Naive thymus-derived CD4-positive, alpha-beta T cell (primary cell): Measurements from ENCODE around the gene LRP1. TPM values are rescaled to one million over a fixed set of nuclear protein-coding genes. Genes with fewer than 3 reads are reported as not detected.
A peak's percentile ranks its signal among the peaks of the same experiment; 100 is the strongest.

Experiments used
- ATAC-seq: fragments of 150-1000 bp; cut with Tn5 transposase; 2 replicates; pipeline ENCODE4 v1.10.0; 2021; ENCODE audit warnings: mild to moderate bottlenecking, moderate library complexity
- CTCF ChIA-PET: fragments of 350-600 bp; sonication (Branson Sonifier 250); formaldehyde crosslinking; loops from one replicate; lab custom pipeline; 2021; ENCODE audit warnings: antibody characterized with exemption; lab: Charles Lee
- POLR2A ChIA-PET: fragments of 350-600 bp; sonication (Branson Sonifier 250); formaldehyde crosslinking; loops from one replicate; lab custom pipeline; 2021; ENCODE audit warnings: antibody characterized with exemption, inconsistent platforms; lab: Charles Lee
- DNase-seq, 9 donors: peaks; one replicate each; pipeline versions ENCODE4 v3.0.0 to v3.0.0-alpha.2; 2020 to 2022; ENCODE audit warnings: mixed read lengths in 1 of 9
- H3K27ac ChIP-seq: one replicate; pipeline ENCODE4 v1.7.0; 2013; ENCODE audit warnings: mild to moderate bottlenecking, low read depth, low read length, moderate library complexity
- H3K27me3 ChIP-seq, 2 donors: one replicate each; pipeline ENCODE4 v1.7.0; 2013; ENCODE audit warnings: low read length in 2 of 2, mild to moderate bottlenecking in 2 of 2, moderate library complexity in 2 of 2; ENCODE audit not compliant: control insufficient read depth in 2 of 2, insufficient read depth in 2 of 2
- H3K36me3 ChIP-seq, 3 experiments: 1 replicate in 2 of 3; 2 replicates in 1 of 3; pipeline ENCODE4 v1.7.0; 2013; ENCODE audit warnings: low read length in 3 of 3, mild to moderate bottlenecking in 3 of 3, moderate library complexity in 1 of 3; ENCODE audit not compliant: insufficient read depth in 3 of 3, control insufficient read depth in 2 of 3
- H3K4me1 ChIP-seq, 2 donors: one replicate each; pipeline ENCODE4 v1.7.0; 2013; ENCODE audit warnings: low read length in 2 of 2, mild to moderate bottlenecking in 2 of 2, moderate library complexity in 1 of 2; ENCODE audit not compliant: control insufficient read depth in 2 of 2, insufficient read depth in 2 of 2
- H3K4me3 ChIP-seq: 2 replicates; pipeline ENCODE4 v1.7.0; 2013; ENCODE audit warnings: mild to moderate bottlenecking, low read length
- H3K9me3 ChIP-seq, 3 experiments: 1 replicate in 2 of 3; 2 replicates in 1 of 3; pipeline ENCODE4 v1.7.0; 2013; ENCODE audit warnings: low read length in 3 of 3; ENCODE audit not compliant: control insufficient read depth in 2 of 3
- H3K27ac Mint-ChIP-seq, 9 donors: one replicate each; pipeline ENCODE4 v1.8.0; 2020 to 2022; ENCODE audit warnings: mixed read lengths in 9 of 9, mild to moderate bottlenecking in 8 of 9, moderate library complexity in 5 of 9, inconsistent platforms in 2 of 9
- H3K27me3 Mint-ChIP-seq, 5 donors: one replicate each; pipeline ENCODE4 v1.8.0; 2021 to 2022; ENCODE audit warnings: mixed read lengths in 5 of 5, mild to moderate bottlenecking in 1 of 5
- H3K36me3 Mint-ChIP-seq, 5 donors: one replicate each; pipeline ENCODE4 v1.8.0; 2020 to 2022; ENCODE audit warnings: mixed read lengths in 5 of 5, mild to moderate bottlenecking in 3 of 5, inconsistent platforms in 1 of 5
- H3K4me1 Mint-ChIP-seq, 7 donors: one replicate each; pipeline ENCODE4 v1.8.0; 2020 to 2022; ENCODE audit warnings: mixed read lengths in 7 of 7, mild to moderate bottlenecking in 3 of 7, inconsistent platforms in 1 of 7
- H3K4me3 Mint-ChIP-seq, 10 donors: one replicate each; pipeline ENCODE4 v1.8.0; 2020 to 2022; ENCODE audit warnings: mild to moderate bottlenecking in 10 of 10, mixed read lengths in 10 of 10, moderate library complexity in 6 of 10, inconsistent platforms in 2 of 10
- H3K9me3 Mint-ChIP-seq, 11 donors: one replicate each; pipeline ENCODE4 v1.8.0; 2020 to 2022; ENCODE audit warnings: mixed read lengths in 11 of 11, mild to moderate bottlenecking in 4 of 11, inconsistent platforms in 1 of 11, moderate library complexity in 1 of 11
- intact Hi-C, 2 donors: fragments of 100-400 bp; cut with micrococcal nuclease; formaldehyde crosslinking; loops; one replicate each; pipeline ENCODE4 v1.15.1; 2023
- polyA plus RNA-seq, 2 donors: library from polyadenylated mRNA; unstranded; fragments of 300-500 nt; fragmentation: Illumina TruSeq; gene quantifications; one replicate each; pipeline ENCODE4 v1.2.3, GENCODE V29; 2021
- total RNA-seq, 6 experiments: library from RNA in 5 of 6; stranded (reverse) in 5 of 6; gene quantifications; 1 replicate in 5 of 6; 2 replicates in 1 of 6; pipeline ENCODE4 v1.2.3 and lab custom pipeline; 2021 to 2026

The LRP1 gene
- total and polyA plus RNA-seq, 7 experiments from 2014 or later, result 0.58 to 119 (median 10.5) TPM

DNA sequence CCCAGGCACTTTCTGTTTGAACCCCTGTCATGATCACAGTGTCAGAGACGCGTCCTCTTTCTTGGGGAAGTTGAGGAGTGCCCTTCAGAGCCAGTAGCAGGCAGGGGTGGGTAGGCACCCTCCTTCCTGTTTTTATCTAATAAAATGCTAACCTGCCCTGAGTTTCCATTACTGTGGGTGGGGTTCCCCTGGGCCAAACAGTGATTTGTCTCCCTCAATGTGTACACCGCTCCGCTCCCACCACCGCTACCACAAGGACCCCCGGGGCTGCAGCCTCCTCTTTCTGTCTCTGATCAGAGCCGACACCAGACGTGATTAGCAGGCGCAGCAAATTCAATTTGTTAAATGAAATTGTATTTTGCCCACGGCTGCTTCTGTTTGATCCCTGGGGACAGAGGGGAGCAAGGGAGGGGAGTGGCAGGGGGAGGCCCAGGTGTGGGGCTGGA, 106.3 kb downstream of the LRP1 start:
- H3K27me3 ChIP-seq, result peaks cover 0 to 7% of the 10 kb centered on the region in 2 donors
- Mint-ChIP-seq H3K4me3 (no peak overlapping the region), H3K27me3 (peaks cover 21 to 35% (median 28%) of the 10 kb centered on the region in 5 donors), H3K36me3 (peaks cover 13 to 29% (median 18%) of the 10 kb centered on the region in 5 donors), H3K9me3 (no peaks in the 10 kb centered on the region), H3K27ac (no peak overlapping the region), H3K4me1 (peaks cover 39 to 59% (median 53%) of the 10 kb centered on the region in 7 donors)
- H3K27ac ChIP-seq, result no peak overlapping the region
- no peaks in the 10 kb centered on the region for H3K9me3 ChIP-seq
- H3K4me1 ChIP-seq, result peaks cover 25 to 46% of the 10 kb centered on the region in 2 donors
- no peak overlapping the region for H3K4me3 ChIP-seq
- intact Hi-C loops, result no loop called here
- ATAC-seq (no peak), DNase-seq (no peak)
- ChIA-PET CTCF (no interaction called here), POLR2A (interaction anchor here (0.9 kb wide), 1 partner anchor 15 kb away, joined by 3 read pairs; no protein-coding TSS in a partner anchor)
- H3K36me3 ChIP-seq, result peaks cover 0 to 42% (median 0%) of the 10 kb centered on the region in 3 experiments

DNA sequence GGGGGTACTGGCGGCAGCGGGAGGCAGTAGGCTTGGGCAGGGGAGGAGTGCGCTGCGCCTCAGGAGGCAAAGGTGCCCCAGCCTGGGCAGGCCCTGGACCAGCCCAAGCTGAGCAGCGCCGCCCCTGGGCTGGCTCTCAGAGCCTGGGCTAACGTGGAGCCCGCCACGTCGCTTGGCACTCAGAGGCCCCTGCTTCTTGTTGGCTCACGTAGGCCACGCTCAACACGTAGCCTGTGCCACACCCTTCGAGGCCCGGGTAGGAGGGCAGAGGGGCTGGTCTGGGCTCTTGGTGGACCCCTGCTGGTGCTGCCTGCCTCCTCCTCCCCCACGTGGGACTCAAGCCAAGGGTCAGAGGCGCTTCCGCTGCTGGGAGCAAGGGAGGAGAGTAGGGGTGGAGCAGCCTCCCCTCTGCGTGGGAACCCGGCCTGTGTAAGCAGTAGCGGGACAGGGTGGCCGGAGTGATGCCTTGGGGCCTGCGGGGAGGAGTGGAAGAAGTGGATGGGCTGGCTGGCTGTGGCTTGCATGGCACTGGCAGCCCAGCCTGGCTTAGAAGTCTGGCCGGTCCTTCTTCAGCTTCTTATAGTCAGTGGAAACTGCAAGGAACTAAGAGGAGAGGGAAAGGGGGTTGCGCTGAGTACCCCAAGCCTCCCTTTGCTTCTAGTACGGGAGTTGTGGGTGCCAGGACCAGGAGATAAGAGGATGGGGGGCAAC, 106.9 kb downstream of the LRP1 start:
- intact Hi-C loops, result no loop called here
- H3K27me3 ChIP-seq, result peaks cover 0 to 7% of the 10 kb centered on the region in 2 donors
- peaks cover 23 to 39% (median 28%) of the 10 kb centered on the region in 5 donors for H3K27me3 Mint-ChIP-seq
- H3K36me3 ChIP-seq, result peaks cover 0 to 42% (median 0%) of the 10 kb centered on the region in 3 experiments
- peak overlapping the region in 2 of 10 donors; percentile 21 to 37 for H3K4me3 Mint-ChIP-seq
- ChIA-PET CTCF (no interaction called here), POLR2A (interaction anchor here (1.0 to 1.4 kb wide), 2 partner anchors 10 to 17 kb away, joined by 3 to 4 read pairs; no protein-coding TSS in a partner anchor)
- H3K4me3 ChIP-seq, result no peak overlapping the region
- peaks cover 13 to 29% (median 18%) of the 10 kb centered on the region in 5 donors for H3K36me3 Mint-ChIP-seq
- H3K27ac ChIP-seq, result no peak overlapping the region
- peaks cover 27 to 46% of the 10 kb centered on the region in 2 donors for H3K4me1 ChIP-seq
- ATAC-seq (no peak), DNase-seq (peak in 1 of 9 donors; percentile 5)
- H3K4me1 Mint-ChIP-seq, result peaks cover 36 to 61% (median 50%) of the 10 kb centered on the region in 7 donors
- H3K9me3 Mint-ChIP-seq, result no peaks in the 10 kb centered on the region
- H3K27ac Mint-ChIP-seq, result no peak overlapping the region
- no peaks in the 10 kb centered on the region for H3K9me3 ChIP-seq

DNA sequence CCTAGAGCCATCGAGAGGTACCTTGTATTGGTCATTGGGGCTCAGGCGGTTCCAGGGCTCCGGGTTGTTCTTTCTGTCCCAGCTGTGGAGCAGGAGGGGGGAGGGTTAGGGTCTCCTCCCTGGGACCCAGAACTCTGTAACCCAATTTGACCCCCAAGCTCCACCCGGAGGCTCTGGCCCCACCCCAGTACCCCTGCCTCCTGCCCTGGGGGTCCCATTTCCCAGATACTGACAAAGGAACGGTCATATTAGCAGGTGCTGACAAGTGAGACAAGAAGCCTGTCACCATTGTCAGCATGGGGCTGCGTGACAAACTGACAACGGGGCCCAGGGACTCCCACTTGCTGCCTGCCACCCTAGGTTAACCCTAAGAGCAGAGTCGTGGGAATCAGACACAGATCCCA, 107.4 kb downstream of the LRP1 start:
- H3K36me3 ChIP-seq, result peaks cover 0 to 42% (median 0%) of the 10 kb centered on the region in 3 experiments
- H3K27ac ChIP-seq, result no peak overlapping the region
- ChIA-PET POLR2A (interaction anchor here (1.0 to 1.4 kb wide), 2 partner anchors 11 to 18 kb away, joined by 3 to 4 read pairs; no protein-coding TSS in a partner anchor), CTCF (no interaction called here)
- H3K9me3 ChIP-seq, result no peaks in the 10 kb centered on the region
- H3K27me3 ChIP-seq, result peaks cover 0 to 7% of the 10 kb centered on the region in 2 donors
- DNase-seq (no peak), ATAC-seq (no peak)
- intact Hi-C loops, result no loop called here
- Mint-ChIP-seq H3K9me3 (no peaks in the 10 kb centered on the region), H3K4me1 (peaks cover 36 to 61% (median 50%) of the 10 kb centered on the region in 7 donors), H3K36me3 (peaks cover 13 to 29% (median 18%) of the 10 kb centered on the region in 5 donors), H3K27me3 (peaks cover 27 to 45% (median 32%) of the 10 kb centered on the region in 5 donors), H3K27ac (no peak overlapping the region), H3K4me3 (peak overlapping the region in 1 of 10 donors; percentile 37)
- H3K4me1 ChIP-seq, result peaks cover 24 to 43% of the 10 kb centered on the region in 2 donors
- no peak overlapping the region for H3K4me3 ChIP-seq

DNA sequence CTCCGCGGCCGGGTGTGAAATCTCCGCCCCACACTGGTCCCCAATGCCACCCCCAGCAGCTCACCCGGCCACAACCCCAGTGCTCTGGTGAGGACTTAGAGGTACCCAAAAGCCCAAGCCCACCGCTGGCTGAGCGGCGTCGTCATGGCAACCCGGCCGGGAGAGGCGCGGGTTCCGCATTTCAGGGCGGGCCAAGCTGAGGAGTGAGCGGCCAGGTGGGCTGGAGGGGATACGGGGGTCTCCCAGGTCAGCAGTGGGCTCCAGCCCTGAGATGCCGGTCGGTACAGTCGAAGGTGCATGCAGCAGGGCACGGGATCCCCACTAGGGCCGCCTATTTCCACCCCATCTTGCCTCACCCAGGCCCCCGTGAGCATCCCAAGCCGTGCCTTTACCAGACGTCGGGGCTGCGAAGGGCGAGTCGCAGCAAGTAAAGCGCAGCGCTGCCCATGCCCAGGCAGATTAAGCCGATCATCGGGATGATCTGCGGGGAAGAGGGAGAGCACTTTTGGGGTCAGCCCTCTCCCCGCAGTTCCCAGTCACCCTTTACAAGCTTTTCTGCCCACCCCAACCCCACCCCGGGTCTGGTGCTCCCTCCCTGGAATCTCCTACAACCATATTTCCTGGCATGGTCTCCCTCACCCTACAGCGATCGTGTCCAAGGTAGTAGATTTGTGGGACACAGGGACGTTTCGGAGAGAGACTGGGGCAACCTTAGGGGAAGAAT, 108.1 kb downstream of the LRP1 start:
- Histone ChIP-seq H3K27me3 (peaks cover 0 to 10% of the 10 kb centered on the region in 2 donors), H3K4me1 (peaks cover 25 to 44% of the 10 kb centered on the region in 2 donors)
- H3K27me3 Mint-ChIP-seq, result peaks cover 29 to 51% (median 38%) of the 10 kb centered on the region in 5 donors

DNA sequence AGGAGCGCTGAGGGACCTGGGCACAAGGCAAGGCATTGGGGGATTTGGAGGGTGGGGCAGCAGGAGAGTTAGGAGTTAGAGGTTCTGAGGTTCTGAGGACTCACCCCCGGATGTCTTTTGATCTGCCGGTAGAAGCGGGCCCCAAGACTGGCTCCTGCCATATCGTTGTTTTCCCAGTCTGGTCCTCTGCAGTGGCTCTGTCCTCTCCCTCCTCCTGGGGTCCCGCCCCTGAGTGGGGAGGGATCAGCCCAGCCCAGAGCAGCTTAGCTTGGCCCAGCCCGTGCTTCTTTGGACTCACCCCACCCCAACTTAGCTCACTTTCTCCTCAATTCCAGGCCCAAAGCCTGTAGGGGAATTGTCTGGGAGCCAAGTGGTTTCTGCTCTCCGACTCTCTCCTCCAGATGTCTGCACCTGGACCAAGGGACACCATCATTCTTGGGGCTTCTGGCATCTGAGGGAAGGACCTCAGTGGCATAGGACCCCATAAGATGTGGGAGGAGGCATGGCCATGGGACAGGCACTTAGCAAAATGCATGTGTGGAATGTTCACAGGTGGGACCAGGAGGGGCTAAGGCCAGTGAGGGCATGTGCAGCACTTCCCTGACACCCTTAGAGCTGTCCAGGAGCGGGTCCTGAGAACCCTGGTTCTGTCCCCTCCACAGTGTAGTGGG, 108.8 kb downstream of the LRP1 start:
- Histone ChIP-seq H3K27me3 (peaks cover 4 to 17% of the 10 kb centered on the region in 2 donors), H3K4me1 (peaks cover 32 to 51% of the 10 kb centered on the region in 2 donors), H3K27ac (no peak overlapping the region), H3K9me3 (no peaks in the 10 kb centered on the region), H3K36me3 (peaks cover 0 to 33% (median 0%) of the 10 kb centered on the region in 3 experiments), H3K4me3 (no peak overlapping the region)
- ATAC-seq (no peak), DNase-seq (peak in 1 of 9 donors; percentile 13)
- ChIA-PET POLR2A (interaction anchor here (3.5 to 7.7 kb wide), 2 partner anchors 10 to 23 kb away, joined by 23 to 79 read pairs; partner anchors contain the start of gene SHMT2), CTCF (interaction anchor here (1.3 to 11.8 kb wide), 4 partner anchors 10 to 168 kb away, joined by 3 to 156 read pairs (median 83); partner anchors contain the start of genes NXPH4 and SHMT2)
- H3K9me3 Mint-ChIP-seq, result no peaks in the 10 kb centered on the region
- H3K27ac Mint-ChIP-seq, result peak overlapping the region in 1 of 9 donors; percentile 77
- intact Hi-C loops, result no loop called here
- H3K4me3 Mint-ChIP-seq, result peak overlapping the region; percentile 27 to 97 (median 82)
- peaks cover 13 to 24% (median 15%) of the 10 kb centered on the region in 5 donors for H3K36me3 Mint-ChIP-seq
- H3K4me1 Mint-ChIP-seq, result peaks cover 43 to 65% (median 55%) of the 10 kb centered on the region in 7 donors
- H3K27me3 Mint-ChIP-seq, result peaks cover 36 to 58% (median 45%) of the 10 kb centered on the region in 5 donors

More for the DNA sequence above, 108.1 kb downstream of the LRP1 start:
- H3K4me3 Mint-ChIP-seq, result peak overlapping the region in 5 of 10 donors; percentile 8 to 97 (median 87)
- Histone ChIP-seq H3K9me3 (no peaks in the 10 kb centered on the region), H3K27ac (no peak overlapping the region), H3K36me3 (peaks cover 0 to 40% (median 0%) of the 10 kb centered on the region in 3 experiments), H3K4me3 (no peak overlapping the region)
- intact Hi-C loops, result no loop called here
- H3K4me1 Mint-ChIP-seq, result peaks cover 38 to 62% (median 52%) of the 10 kb centered on the region in 7 donors
- DNase-seq, result peak in 1 of 9 donors; percentile 9
- H3K9me3 Mint-ChIP-seq, result no peaks in the 10 kb centered on the region
- peak overlapping the region in 1 of 9 donors; percentile 77 for H3K27ac Mint-ChIP-seq
- ChIA-PET CTCF (interaction anchor here (1.3 to 11.8 kb wide), 3 partner anchors 9 to 167 kb away, joined by 3 to 156 read pairs (median 148); partner anchors contain the start of genes NXPH4 and SHMT2), POLR2A (interaction anchor here (1.0 to 7.7 kb wide), 3 partner anchors 9 to 18 kb away, joined by 3 to 79 read pairs (median 4); partner anchors contain the start of gene SHMT2)
- ATAC-seq, result no peak
- peaks cover 13 to 29% (median 16%) of the 10 kb centered on the region in 5 donors for H3K36me3 Mint-ChIP-seq
